IMR-90 (cell line): Measurements from ENCODE around the gene KDM4B. TPM values are rescaled to one million over a fixed set of nuclear protein-coding genes. Genes with fewer than 3 reads are reported as not detected.
A peak's percentile ranks its signal among the peaks of the same experiment; 100 is the strongest.

ENCODE experiments used
- ATAC-seq: fragments of 200-7000 bp; cut with Tn5 transposase; 2 replicates; pipeline ENCODE4 v1.9.1; 2020; ENCODE audit warnings: low read depth, mild to moderate bottlenecking, moderate library complexity
- BruUV-seq: library from RNA; stranded (reverse); fragments of 400-500 nt; replicated peaks from 2 replicates; lab custom pipeline; 2021; lab: Mats Ljungman, UMichigan
- CTCF ChIA-PET: fragments of 300-600 bp; formaldehyde crosslinking; extraction: SDS; loops from one replicate; lab custom pipeline; 2021; ENCODE audit warnings: antibody characterized with exemption; lab: Yijun Ruan, JAX
- POLR2A ChIA-PET: fragments of 300-600 bp; sonication (Branson Sonifier 250); formaldehyde crosslinking; loops from one replicate; lab custom pipeline; 2022; ENCODE audit warnings: antibody characterized with exemption; ENCODE audit not compliant: unreplicated experiment; lab: Charles Lee
- DNase-seq: peaks from one replicate; pipeline ENCODE4 v3.0.0; 2013
- H2AFZ ChIP-seq: replicated peaks from 2 replicates; pipeline ENCODE3; 2013; ENCODE audit warnings: low read length, mild to moderate bottlenecking; ENCODE audit not compliant: poor library complexity
- H2AK5ac ChIP-seq: 2 replicates; pipeline ENCODE4 v1.6.1; 2013; ENCODE audit warnings: low read depth, low read length, inconsistent platforms
- H2AK9ac ChIP-seq: replicated peaks from 2 replicates; pipeline ENCODE3; 2013; ENCODE audit warnings: mild to moderate bottlenecking, low read depth, low read length, moderate library complexity; ENCODE audit not compliant: poor library complexity
- H2BK120ac ChIP-seq: 2 replicates; pipeline ENCODE4 v1.6.1; 2013; ENCODE audit warnings: low read depth, low read length, inconsistent platforms
- H2BK15ac ChIP-seq: 3 replicates; pipeline ENCODE4 v1.6.1; 2013; ENCODE audit warnings: low read depth, low read length, inconsistent platforms
- H2BK20ac ChIP-seq: 2 replicates; pipeline ENCODE4 v1.6.1; 2013; ENCODE audit warnings: low read depth, mild to moderate bottlenecking, inconsistent platforms, low read length, moderate library complexity
- H2BK5ac ChIP-seq: 2 replicates; pipeline ENCODE4 v1.6.1; 2013; ENCODE audit warnings: mild to moderate bottlenecking, low read depth, low read length, inconsistent platforms; ENCODE audit not compliant: poor library complexity, severe bottlenecking
- H3K14ac ChIP-seq: replicated peaks from 2 replicates; pipeline ENCODE4 v1.6.1; 2013; ENCODE audit warnings: low read depth, low read length, inconsistent platforms
- H3K18ac ChIP-seq: 2 replicates; pipeline ENCODE4 v1.6.1; 2013; ENCODE audit warnings: low read depth, low read length, control low read depth
- H3K23ac ChIP-seq: 2 replicates; pipeline ENCODE4 v1.6.1; 2013; ENCODE audit warnings: low read depth, low read length, inconsistent platforms
- H3K27ac ChIP-seq: 2 replicates; pipeline ENCODE4 v1.5.1; 2013; ENCODE audit warnings: mild to moderate bottlenecking, control low read depth, low read length; ENCODE audit not compliant: insufficient read depth
- H3K27me3 ChIP-seq: 2 replicates; pipeline ENCODE4 v1.6.1; 2013; ENCODE audit warnings: low read length; ENCODE audit not compliant: control insufficient read depth, insufficient read depth
- H3K36me3 ChIP-seq: 2 replicates; pipeline ENCODE4 v1.6.1; 2013; ENCODE audit warnings: low read length, mixed read lengths; ENCODE audit not compliant: control insufficient read depth, insufficient read depth
- H3K4ac ChIP-seq: 2 replicates; pipeline ENCODE4 v1.6.1; 2013; ENCODE audit warnings: low read depth, low read length, inconsistent platforms
- H3K4me1 ChIP-seq: 2 replicates; pipeline ENCODE4 v1.6.1; 2013; ENCODE audit warnings: low read length, mixed read lengths; ENCODE audit not compliant: control insufficient read depth, insufficient read depth
- H3K4me2 ChIP-seq: 2 replicates; pipeline ENCODE4 v1.6.1; 2013; ENCODE audit warnings: low read depth, mild to moderate bottlenecking, control low read depth, low read length, moderate library complexity
- H3K4me3 ChIP-seq: 2 replicates; pipeline ENCODE4 v1.5.1; 2013; ENCODE audit warnings: low read depth, mild to moderate bottlenecking, control low read depth, low read length, moderate library complexity; ENCODE audit not compliant: insufficient read depth
- H3K56ac ChIP-seq: 2 replicates; pipeline ENCODE4 v1.6.1; 2013; ENCODE audit warnings: low read length, inconsistent platforms; ENCODE audit not compliant: insufficient read depth; ENCODE audit errors: extremely low read depth
- H3K79me1 ChIP-seq, 2 experiments: 2 replicates each; pipeline ENCODE4 v1.6.1; 2013; ENCODE audit warnings: low read length in 2 of 2, inconsistent platforms in 1 of 2, low read depth in 1 of 2
- H3K9ac ChIP-seq: 2 replicates; pipeline ENCODE4 v1.6.1; 2013; ENCODE audit warnings: low read depth, low read length, control low read depth
- H3K9me1 ChIP-seq: 2 replicates; pipeline ENCODE4 v1.6.1; 2013; ENCODE audit warnings: low read length, inconsistent platforms; ENCODE audit not compliant: insufficient read depth
- H3K9me3 ChIP-seq: 2 replicates; pipeline ENCODE4 v1.6.1; 2013; ENCODE audit warnings: low read length; ENCODE audit not compliant: control insufficient read depth, insufficient read depth
- H4K20me1 ChIP-seq: 2 replicates; pipeline ENCODE4 v1.6.1; 2013; ENCODE audit warnings: low read length, inconsistent platforms; ENCODE audit not compliant: insufficient read depth
- H4K5ac ChIP-seq: 2 replicates; pipeline ENCODE4 v1.6.1; 2013; ENCODE audit warnings: mild to moderate bottlenecking, low read depth, low read length, control low read depth
- H4K8ac ChIP-seq, 2 experiments: 2 replicates each; pipeline ENCODE4 v1.6.1; 2013; ENCODE audit warnings: low read depth in 2 of 2, low read length in 2 of 2, control low read depth in 1 of 2, inconsistent platforms in 1 of 2
- H4K91ac ChIP-seq: 2 replicates; pipeline ENCODE4 v1.6.1; 2013; ENCODE audit warnings: low read depth, low read length, inconsistent platforms; ENCODE audit not compliant: insufficient read depth
- NFE2L2 ChIP-seq: fragments of 150-350 bp; IDR thresholded peaks from 2 replicates; pipeline ENCODE4 v1.6.1; 2016; ENCODE audit warnings: low read depth, mild to moderate bottlenecking, low read length
- WGBS, 2 experiments: methylation state at CpG; one replicate each; pipeline versions ENCODE4 v1.1.5 to v1.1.7; 2013; ENCODE audit warnings: missing lambda C conversion rate in 2 of 2; ENCODE audit not compliant: insufficient read length in 1 of 2; ENCODE audit errors: extremely low coverage in 2 of 2; 5-methylcytosine and 5-hydroxymethylcytosine counted together
- dilution Hi-C: fragments of 300-500 bp; cut with HindIII; formaldehyde crosslinking; loops from one replicate; pipeline ENCODE4 v1.14.3; 2018; ENCODE audit warnings: low sequenced_read_pairs; ENCODE audit not compliant: unreplicated experiment
- in situ Hi-C: fragments of 300-500 bp; cut with MboI; formaldehyde crosslinking; loops from 3 replicates; pipeline ENCODE4 v1.14.3; 2019; ENCODE audit warnings: low sequenced_read_pairs, inconsistent platforms, mixed read lengths
- intact Hi-C: fragments of 100-400 bp; cut with micrococcal nuclease; formaldehyde crosslinking; loops from 2 replicates; pipeline ENCODE4 v1.10.0; 2022
- polyA plus RNA-seq, 3 experiments: library from polyadenylated mRNA; depleted of rRNA; stranded (reverse); fragments of >200 nt; gene quantifications; 2 replicates each; pipeline ENCODE4 v1.2.3, GENCODE V29; 2012; ENCODE audit warnings: low replicate concordance in 1 of 3
- total RNA-seq: library from RNA; depleted of rRNA; stranded (reverse); fragments of >200 nt; gene quantifications from 2 replicates; pipeline ENCODE4 v1.2.3, GENCODE V29; 2012
- TF ChIP-seq, protein P1 (sequence below): fragments of 150-350 bp; IDR thresholded peaks from 2 replicates; pipeline ENCODE4 v1.6.1; 2017; ENCODE audit warnings: mild to moderate bottlenecking, antibody characterized with exemption, low read length, low read depth

Gene KDM4B
- total and polyA plus RNA-seq, 2 of the 4 experiments (the other 2 are of a cell fraction), result 5.0 to 17.9 TPM

DNA sequence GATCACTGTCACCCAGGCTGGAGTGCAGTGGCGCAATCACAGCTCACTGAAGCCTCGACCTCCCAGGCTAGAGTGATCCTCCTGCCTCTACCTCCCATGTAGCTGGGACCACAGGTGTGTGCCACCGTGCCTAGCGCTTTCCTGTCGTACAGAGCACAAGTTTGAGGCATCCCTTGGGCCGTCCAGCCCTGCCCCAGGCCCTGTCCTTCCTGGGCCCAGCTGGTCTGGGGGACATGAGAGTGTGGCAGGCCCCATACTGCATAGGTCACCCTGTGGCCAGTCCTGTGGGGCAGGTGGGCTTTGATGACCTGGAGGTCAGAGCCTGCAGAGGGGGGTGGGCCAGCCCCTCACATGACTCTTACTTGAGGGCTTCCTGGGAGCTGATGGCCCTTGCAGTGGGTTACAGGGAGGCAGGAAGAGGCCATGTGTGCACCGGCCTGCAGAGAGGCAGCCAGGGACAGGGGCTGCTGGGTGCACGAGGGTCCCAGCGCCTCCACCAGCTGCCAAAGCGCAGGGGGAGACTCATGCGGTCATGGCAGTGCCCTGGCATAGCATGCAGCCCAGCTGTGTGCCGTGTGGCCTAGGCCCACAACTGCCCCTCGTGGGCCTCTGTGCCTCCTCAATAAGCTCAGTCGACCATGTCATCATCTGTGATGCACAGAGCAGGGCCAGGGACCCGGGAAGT lies 61.4 kb downstream of the KDM4B start:
- Histone ChIP-seq H2BK120ac (no peak overlapping the region), H2BK15ac (no peak overlapping the region; the same call in 2 of the 3 replicates), H2AK9ac (peak overlapping the region; percentile 42), H4K20me1 (peaks cover 78% of the 10 kb centered on the region), H3K36me3 (peaks cover 24% of the 10 kb centered on the region), H3K27me3 (no peaks in the 10 kb centered on the region), H3K23ac (no peak overlapping the region), H3K9me1 (peaks cover 16% of the 10 kb centered on the region), H3K4me3 (no peak overlapping the region), H3K4me1 (peaks cover 15% of the 10 kb centered on the region), H3K4ac (no peak overlapping the region; the same call in 1 of the 2 replicates), H2AFZ (peak overlapping the region; percentile 51), H2BK20ac (no peak overlapping the region), H3K27ac (no peak overlapping the region), H2AK5ac (peak overlapping the region; percentile 25; the same call in 1 of the 2 replicates), H3K9ac (no peak overlapping the region), H3K56ac (no peak overlapping the region), H3K14ac (no peak overlapping the region), H4K5ac (no peak overlapping the region), H2BK5ac (no peak overlapping the region), H3K9me3 (no peaks in the 10 kb centered on the region), H3K79me1 (peaks cover 22 to 89% of the 10 kb centered on the region in 2 experiments; a peak in 3 of 4 replicates), H4K8ac (no peak overlapping the region), H3K4me2 (no peak overlapping the region), H4K91ac (no peak overlapping the region), H3K18ac (no peak overlapping the region)
- ATAC-seq (no peak), DNase-seq (no peak)
- ChIA-PET POLR2A (no interaction called here), CTCF (interaction anchor here (0.6 to 1.7 kb wide), 2 partner anchors 12 to 221 kb away, joined by 3 to 8 read pairs; no protein-coding TSS in a partner anchor)
- WGBS, 2 experiments, result 86% methylated on average over 10 of the region's 15 CpGs; no CpG with 5 or more reads in 1 of the 2 experiments
- dilution Hi-C loops (no loop called here), intact Hi-C loops (loop anchor here (2.0 to 10.0 kb wide), 2 partner anchors 119 to 295 kb away; no protein-coding TSS in a partner anchor), in situ Hi-C loops (loop anchor here (5.0 kb wide), 2 partner anchors 158 to 223 kb away; no protein-coding TSS in a partner anchor)
- TF ChIP-seq, protein P1, sequence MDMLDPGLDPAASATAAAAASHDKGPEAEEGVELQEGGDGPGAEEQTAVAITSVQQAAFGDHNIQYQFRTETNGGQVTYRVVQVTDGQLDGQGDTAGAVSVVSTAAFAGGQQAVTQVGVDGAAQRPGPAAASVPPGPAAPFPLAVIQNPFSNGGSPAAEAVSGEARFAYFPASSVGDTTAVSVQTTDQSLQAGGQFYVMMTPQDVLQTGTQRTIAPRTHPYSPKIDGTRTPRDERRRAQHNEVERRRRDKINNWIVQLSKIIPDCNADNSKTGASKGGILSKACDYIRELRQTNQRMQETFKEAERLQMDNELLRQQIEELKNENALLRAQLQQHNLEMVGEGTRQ, result no peak
- TF ChIP-seq NFE2L2, result no peak
- BruUV-seq, result no TSS peak
